Activated T-helper 1 cell treated with anti-CD3 and anti-CD28 coated beads, Interleukin-12 subunit alpha, Interleukin-12 subunit beta, Interleukin-2, Interleukin-4 antibody, amounts not matched to agents 30 ng/mL and 10 ng/mL and 1 ng/mL, durations not matched to agents 14 hours and 24 hours and 36 hours (primary cell): ENCODE data around the gene SLC5A2. TPM values are rescaled to one million over a fixed set of nuclear protein-coding genes. Genes with fewer than 3 reads are reported as not detected.

Experiments
- DNase-seq: peaks from one replicate; pipeline ENCODE4 v3.0.0; 2021; ENCODE audit warnings: low spot score
- H3K27ac Mint-ChIP-seq: one replicate; pipeline ENCODE4 v1.8.0; 2021; ENCODE audit warnings: mild to moderate bottlenecking, mixed read lengths
- H3K27me3 Mint-ChIP-seq: one replicate; pipeline ENCODE4 v1.8.0; 2022; ENCODE audit warnings: mild to moderate bottlenecking, moderate library complexity, mixed read lengths; ENCODE audit not compliant: insufficient read depth
- H3K36me3 Mint-ChIP-seq: one replicate; pipeline ENCODE4 v1.8.0; 2021; ENCODE audit warnings: low read depth, mixed read lengths
- H3K4me1 Mint-ChIP-seq: one replicate; pipeline ENCODE4 v1.8.0; 2021; ENCODE audit warnings: low read depth, mixed read lengths
- H3K4me3 Mint-ChIP-seq: one replicate; pipeline ENCODE4 v1.8.0; 2021; ENCODE audit warnings: mild to moderate bottlenecking, moderate library complexity, mixed read lengths
- H3K9me3 Mint-ChIP-seq: one replicate; pipeline ENCODE4 v1.8.0; 2021; ENCODE audit warnings: mixed read lengths
- intact Hi-C: fragments of 100-400 bp; cut with micrococcal nuclease; formaldehyde crosslinking; loops from one replicate; pipeline ENCODE4 v1.15.1; 2024
- total RNA-seq: library from RNA; stranded (reverse); gene quantifications from 2 replicates; pipeline ENCODE4 v1.2.3, GENCODE V29; 2022

Gene SLC5A2
- total RNA-seq, 1 donor from 2014 or later, result not detected

DNA sequence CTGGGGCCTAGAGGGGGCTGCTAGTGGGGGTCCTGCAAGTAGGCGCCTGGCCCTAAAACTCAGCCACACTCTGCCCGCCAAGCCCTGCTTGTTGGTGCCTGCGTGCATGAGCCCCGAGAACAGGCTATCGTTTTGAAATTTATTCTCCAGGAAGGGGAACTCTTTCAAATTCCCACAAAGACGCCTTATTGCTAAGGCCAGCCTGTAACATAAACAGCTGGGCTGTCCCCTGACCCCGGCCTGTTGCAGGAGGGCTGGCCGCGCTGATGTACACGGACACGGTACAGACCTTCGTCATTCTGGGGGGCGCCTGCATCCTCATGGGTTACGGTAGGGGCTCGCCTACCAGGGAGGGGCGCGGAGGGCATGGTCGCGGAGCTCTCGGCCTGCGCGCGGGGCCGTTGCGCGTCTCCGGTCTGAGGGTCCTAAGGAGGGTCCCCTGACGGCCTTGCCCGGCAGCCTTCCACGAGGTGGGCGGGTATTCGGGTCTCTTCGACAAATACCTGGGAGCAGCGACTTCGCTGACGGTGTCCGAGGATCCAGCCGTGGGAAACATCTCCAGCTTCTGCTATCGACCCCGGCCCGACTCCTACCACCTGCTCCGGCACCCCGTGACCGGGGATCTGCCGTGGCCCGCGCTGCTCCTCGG, 4.3 kb downstream of the SLC5A2 start:
- Mint-ChIP-seq H3K27ac (no peak overlapping the region), H3K9me3 (no peaks in the 10 kb centered on the region), H3K27me3 (peaks cover 27% of the 10 kb centered on the region), H3K36me3 (peaks cover 2% of the 10 kb centered on the region), H3K4me3 (peak overlapping the region; percentile 87), H3K4me1 (no peaks in the 10 kb centered on the region)
- intact Hi-C loops, result loop anchor here (1.0 to 2.0 kb wide), 2 partner anchors 10 to 22 kb away; partner anchors contain the start of gene RUSF1
- DNase-seq, result no peak

DNA sequence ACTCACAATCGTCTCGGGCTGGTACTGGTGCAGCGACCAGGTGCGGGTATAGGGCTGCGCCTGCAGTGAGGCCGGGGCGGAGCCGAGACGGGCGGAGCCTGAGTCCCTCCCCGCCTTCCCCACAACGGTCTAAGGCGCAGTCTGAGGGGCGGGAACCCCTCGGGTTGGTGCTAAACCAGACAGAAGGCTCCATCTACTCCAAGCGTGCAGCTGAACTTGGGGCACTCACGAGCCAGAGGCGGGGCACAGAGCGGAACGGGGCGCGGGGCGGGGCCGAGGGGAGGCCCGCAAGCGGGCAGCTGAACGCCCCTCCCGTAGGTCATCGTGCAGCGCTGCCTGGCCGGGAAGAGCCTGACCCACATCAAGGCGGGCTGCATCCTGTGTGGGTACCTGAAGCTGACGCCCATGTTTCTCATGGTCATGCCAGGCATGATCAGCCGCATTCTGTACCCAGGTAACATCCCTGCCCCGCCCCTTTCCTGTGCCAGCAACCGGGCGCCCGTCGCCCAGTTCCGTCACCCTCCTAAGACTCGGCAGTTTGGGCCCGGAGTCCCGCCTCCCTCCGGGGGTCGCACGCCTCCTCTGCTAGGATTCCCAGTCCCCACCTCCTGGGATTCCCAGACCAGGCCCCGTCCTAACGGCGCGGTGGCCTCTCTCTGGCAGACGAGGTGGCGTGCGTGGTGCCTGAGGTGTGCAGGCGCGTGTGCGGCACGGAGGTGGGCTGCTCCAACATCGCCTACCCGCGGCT, 5.0 kb downstream of the SLC5A2 start:
- Mint-ChIP-seq H3K4me3 (peak overlapping the region; percentile 87), H3K27ac (no peak overlapping the region), H3K27me3 (peaks cover 24% of the 10 kb centered on the region), H3K4me1 (no peaks in the 10 kb centered on the region), H3K9me3 (no peaks in the 10 kb centered on the region), H3K36me3 (peaks cover 2% of the 10 kb centered on the region)
- intact Hi-C loops, result loop anchor here (1.0 to 2.0 kb wide), 3 partner anchors 11 to 29 kb away; partner anchors contain the start of genes ARMC5 and RUSF1
- DNase-seq, result peak; percentile 59

DNA sequence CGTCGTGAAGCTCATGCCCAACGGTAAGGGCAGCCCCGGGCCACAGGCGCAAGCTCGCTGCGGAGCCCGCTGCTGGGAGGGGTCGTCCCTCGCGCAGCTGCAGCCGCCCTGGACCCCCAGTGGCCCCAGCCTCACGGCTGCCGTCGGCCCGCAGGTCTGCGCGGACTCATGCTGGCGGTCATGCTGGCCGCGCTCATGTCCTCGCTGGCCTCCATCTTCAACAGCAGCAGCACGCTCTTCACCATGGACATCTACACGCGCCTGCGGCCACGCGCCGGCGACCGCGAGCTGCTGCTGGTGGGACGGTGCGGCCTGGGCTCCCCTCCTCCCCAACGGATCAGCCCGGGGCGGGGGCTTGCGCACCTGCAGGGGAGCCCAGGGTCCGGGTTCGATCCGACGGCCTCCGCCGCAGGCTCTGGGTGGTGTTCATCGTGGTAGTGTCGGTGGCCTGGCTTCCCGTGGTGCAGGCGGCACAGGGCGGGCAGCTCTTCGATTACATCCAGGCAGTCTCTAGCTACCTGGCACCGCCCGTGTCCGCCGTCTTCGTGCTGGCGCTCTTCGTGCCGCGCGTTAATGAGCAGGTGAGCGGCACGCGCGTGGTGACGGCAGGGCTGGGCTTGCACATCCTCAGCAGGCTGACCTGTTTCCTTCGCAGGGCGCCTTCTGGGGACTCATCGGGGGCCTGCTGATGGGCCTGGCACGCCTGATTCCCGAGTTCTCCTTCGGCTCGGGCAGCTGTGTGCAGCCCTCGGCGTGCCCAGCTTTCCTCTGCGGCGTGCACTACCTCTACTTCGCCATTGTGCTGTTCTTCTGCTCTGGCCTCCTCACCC, 5.8 kb downstream of the SLC5A2 start:
- DNase-seq, result no peak
- no peak overlapping the region for H3K27ac Mint-ChIP-seq
- H3K9me3 Mint-ChIP-seq, result no peaks in the 10 kb centered on the region
- H3K36me3 Mint-ChIP-seq, result peaks cover 2% of the 10 kb centered on the region
- intact Hi-C loops, result loop anchor here (1.0 kb wide), 1 partner anchor 29 kb away; the partner anchor contains the start of gene ARMC5
- peak overlapping the region; percentile 87 for H3K4me3 Mint-ChIP-seq
- H3K4me1 Mint-ChIP-seq, result no peaks in the 10 kb centered on the region
- H3K27me3 Mint-ChIP-seq, result peaks cover 22% of the 10 kb centered on the region

DNA sequence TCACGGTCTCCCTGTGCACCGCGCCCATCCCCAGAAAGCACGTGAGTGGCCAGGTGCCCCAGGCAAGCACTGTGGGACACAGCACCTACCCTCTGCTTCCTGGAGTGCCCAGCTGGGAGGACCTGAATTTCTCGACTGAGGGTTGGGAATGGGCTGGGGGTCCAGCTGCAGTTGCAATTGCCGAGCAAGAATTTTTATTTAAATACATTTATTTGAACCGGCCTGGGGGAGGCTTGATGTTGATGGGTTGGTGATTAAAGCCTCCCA, 6.3 kb downstream of the SLC5A2 start:
- DNase-seq, result no peak
- Mint-ChIP-seq H3K27me3 (peaks cover 21% of the 10 kb centered on the region), H3K27ac (no peak overlapping the region), H3K4me1 (no peaks in the 10 kb centered on the region), H3K36me3 (peaks cover 2% of the 10 kb centered on the region), H3K9me3 (no peaks in the 10 kb centered on the region), H3K4me3 (peak overlapping the region; percentile 39)
- intact Hi-C loops, result no loop called here

DNA sequence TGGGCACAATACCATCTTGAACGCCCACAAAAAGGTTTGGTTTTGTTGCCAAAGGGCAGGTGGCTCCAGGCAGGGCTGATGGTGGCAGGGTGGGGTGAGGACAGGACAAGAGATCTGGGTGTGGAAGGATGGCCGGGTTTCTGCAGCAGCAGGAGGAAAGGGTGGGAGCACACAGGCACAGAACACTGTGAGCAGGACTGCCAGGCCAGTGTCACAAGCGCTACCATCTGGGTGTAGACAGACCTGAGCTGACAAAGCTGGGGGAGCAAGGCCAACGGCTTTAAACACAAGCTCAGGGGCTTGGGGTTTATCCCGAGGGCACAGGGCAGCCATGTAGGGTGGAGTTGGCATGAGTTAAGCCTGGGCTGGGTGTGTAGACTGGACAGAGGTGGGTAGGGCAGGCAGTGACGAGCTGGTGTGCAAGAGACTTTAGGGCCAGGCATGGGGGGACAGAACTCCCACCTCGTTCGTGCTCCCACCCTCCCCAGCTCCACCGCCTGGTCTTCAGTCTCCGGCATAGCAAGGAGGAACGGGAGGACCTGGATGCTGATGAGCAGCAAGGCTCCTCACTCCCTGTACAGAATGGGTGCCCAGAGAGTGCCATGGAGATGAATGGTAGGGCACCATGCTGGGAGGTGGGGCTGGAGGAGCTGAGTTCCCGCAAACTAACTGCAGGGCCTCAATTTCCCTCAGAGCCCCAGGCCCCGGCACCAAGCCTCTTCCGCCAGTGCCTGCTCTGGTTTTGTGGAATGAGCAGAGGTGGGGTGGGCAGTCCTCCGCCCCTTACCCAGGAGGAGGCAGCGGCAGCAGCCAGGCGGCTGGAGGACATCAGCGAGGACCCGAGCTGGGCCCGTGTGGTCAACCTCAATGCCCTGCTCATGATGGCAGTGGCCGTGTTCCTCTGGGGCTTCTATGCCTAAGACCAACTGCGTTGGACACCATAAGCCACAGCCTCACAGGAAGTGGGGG, 7.0 kb downstream of the SLC5A2 start:
- no peak overlapping the region for H3K27ac Mint-ChIP-seq

DNA sequence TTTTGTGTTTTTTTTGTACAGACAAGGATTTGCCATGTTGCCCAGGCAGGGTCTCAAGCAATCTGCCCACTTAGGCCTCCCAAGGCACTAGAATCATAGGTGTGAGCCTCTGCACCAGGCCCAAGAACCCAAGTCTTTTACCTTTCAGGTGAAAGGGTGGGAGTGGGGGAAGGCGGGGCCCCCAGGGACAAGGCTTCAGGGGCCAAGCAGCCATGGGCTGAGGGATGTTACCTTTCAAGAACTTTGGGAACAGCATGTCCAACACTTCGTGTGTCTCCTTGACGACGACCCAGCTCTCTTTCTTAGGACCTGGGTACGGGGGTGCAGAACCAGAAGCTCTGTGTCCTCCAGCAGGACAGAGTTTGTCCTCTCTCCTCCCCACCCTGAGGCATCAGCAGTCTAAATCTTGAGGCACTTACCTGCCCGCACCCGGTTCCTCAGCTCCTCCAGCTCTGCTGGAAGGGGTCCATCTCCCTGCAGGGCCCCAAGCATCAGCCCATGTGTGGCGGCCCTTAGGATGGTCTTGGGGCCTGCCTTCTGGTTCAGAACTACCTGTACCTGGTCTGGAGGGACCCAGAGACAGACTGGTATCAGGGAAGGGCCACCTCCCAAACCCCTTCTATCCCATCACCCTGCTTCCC, 9.0 kb downstream of the SLC5A2 start:
- DNase-seq, result no peak
- Mint-ChIP-seq H3K9me3 (no peaks in the 10 kb centered on the region), H3K4me1 (no peaks in the 10 kb centered on the region), H3K4me3 (no peak overlapping the region), H3K36me3 (peaks cover 2% of the 10 kb centered on the region), H3K27me3 (peaks cover 3% of the 10 kb centered on the region), H3K27ac (no peak overlapping the region)
- intact Hi-C loops, result no loop called here

More for the DNA sequence above, 7.0 kb downstream of the SLC5A2 start:
- H3K36me3 Mint-ChIP-seq, result peaks cover 2% of the 10 kb centered on the region
- H3K27me3 Mint-ChIP-seq, result peaks cover 18% of the 10 kb centered on the region
- H3K9me3 Mint-ChIP-seq, result no peaks in the 10 kb centered on the region
- peak overlapping the region; percentile 57 for H3K4me3 Mint-ChIP-seq
- no peak for DNase-seq
- H3K4me1 Mint-ChIP-seq, result no peaks in the 10 kb centered on the region
- intact Hi-C loops, result no loop called here

DNA sequence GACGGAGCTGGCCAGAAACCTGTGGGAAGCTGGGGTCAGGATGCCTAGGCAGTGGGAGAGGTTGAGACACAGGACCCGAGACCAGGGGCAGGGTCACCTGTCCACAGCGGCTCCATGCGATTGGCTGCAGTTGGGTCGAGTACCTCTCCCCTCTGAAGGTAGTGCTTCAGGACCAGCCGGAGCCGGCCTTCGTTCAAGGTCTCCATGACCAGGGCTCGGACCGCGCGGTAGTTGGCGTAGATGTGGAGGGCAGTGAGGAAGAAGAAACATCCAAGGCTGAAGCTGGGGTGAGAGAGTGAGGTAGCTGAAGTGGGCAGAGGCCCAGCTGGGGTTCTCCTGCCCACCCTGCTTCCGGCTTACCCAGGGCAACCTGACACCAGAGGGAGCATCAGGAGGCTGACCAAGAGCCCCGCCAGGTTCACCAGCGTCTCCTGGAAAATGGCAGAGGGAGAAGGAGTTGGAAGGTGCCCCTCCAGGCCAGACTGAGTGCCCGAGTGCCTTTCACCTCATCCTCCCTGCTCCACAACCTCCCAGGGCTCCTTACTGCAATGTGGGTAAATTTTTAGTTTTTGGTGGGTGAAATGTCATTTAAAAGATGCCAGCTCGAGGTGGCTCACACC, 10.7 kb downstream of the SLC5A2 start:
- DNase-seq, result no peak
- Mint-ChIP-seq H3K9me3 (no peaks in the 10 kb centered on the region), H3K36me3 (peaks cover 10% of the 10 kb centered on the region), H3K27me3 (no peaks in the 10 kb centered on the region), H3K27ac (no peak overlapping the region), H3K4me3 (no peak overlapping the region), H3K4me1 (no peaks in the 10 kb centered on the region)
- intact Hi-C loops, result no loop called here

DNA sequence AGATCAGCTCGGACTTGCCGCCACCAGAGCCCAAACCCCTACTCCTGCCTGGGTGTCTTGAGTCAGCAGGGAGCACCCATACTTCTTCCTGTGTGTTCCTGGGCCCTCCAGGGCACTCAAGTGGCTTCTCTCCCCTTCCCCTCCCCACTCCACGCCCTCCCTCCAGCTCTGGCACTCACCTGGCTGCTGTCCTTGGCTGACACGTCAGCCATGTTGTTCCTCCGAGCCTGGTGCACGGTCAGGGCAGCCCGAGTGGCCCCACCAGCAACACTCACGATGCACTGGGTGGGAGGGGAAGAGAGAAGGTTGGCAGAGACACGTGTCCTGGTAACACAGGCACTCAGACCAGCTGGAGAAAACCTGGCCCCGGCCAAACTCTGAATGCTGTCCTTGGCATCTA, 13.7 kb downstream of the SLC5A2 start:
- intact Hi-C loops, result no loop called here
- Mint-ChIP-seq H3K27ac (no peak overlapping the region), H3K36me3 (peaks cover 14% of the 10 kb centered on the region), H3K4me3 (no peak overlapping the region), H3K4me1 (no peaks in the 10 kb centered on the region), H3K9me3 (no peaks in the 10 kb centered on the region), H3K27me3 (no peaks in the 10 kb centered on the region)
- DNase-seq, result no peak

DNA sequence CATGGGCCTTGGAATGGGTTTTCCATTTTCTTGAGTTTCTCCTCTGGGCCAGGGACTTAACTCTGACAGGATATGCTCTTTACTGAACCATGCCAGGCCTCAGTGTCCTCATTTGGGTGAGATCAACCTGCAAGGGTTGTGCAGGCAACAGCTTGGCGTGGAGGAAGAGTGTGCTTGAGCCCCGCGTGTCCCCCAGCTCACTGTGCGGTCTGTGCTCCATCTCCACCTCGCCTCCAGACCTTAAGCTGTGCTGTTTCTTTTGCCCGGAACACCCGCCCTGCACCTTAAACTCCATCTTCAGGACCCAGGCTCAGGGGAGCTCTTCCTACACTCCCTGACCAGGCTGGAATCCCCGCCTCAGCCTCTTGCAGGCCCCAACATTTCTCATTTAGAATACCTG, 15.6 kb downstream of the SLC5A2 start:
- Mint-ChIP-seq H3K36me3 (peaks cover 14% of the 10 kb centered on the region), H3K4me1 (no peaks in the 10 kb centered on the region), H3K9me3 (no peaks in the 10 kb centered on the region), H3K27ac (no peak overlapping the region), H3K4me3 (no peak overlapping the region), H3K27me3 (no peaks in the 10 kb centered on the region)
- DNase-seq, result no peak
- intact Hi-C loops, result no loop called here

DNA sequence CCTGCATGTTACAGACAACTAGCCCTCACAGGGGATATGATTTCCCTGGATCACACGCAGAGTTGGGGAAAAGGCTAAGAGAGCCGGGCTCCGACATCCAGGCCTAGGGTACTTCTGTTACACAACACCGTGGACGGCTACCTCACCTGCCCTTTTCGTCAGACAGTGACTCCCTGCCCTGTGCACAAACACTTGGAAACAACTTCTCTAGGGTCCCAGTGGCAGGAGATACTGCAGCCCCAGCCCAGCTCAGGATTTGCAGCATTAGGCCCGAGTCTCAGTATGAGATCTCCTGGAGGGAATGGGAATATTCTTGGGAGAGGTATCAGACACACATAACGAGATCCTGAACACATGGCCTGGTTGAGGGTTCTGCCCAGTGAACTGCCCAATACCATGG, 17.0 kb downstream of the SLC5A2 start:
- no peaks in the 10 kb centered on the region for H3K9me3 Mint-ChIP-seq
- DNase-seq, result no peak
- H3K27ac Mint-ChIP-seq, result no peak overlapping the region
- peaks cover 6% of the 10 kb centered on the region for H3K4me1 Mint-ChIP-seq
- H3K4me3 Mint-ChIP-seq, result no peak overlapping the region
- H3K27me3 Mint-ChIP-seq, result no peaks in the 10 kb centered on the region
- intact Hi-C loops, result no loop called here
- peaks cover 14% of the 10 kb centered on the region for H3K36me3 Mint-ChIP-seq

DNA sequence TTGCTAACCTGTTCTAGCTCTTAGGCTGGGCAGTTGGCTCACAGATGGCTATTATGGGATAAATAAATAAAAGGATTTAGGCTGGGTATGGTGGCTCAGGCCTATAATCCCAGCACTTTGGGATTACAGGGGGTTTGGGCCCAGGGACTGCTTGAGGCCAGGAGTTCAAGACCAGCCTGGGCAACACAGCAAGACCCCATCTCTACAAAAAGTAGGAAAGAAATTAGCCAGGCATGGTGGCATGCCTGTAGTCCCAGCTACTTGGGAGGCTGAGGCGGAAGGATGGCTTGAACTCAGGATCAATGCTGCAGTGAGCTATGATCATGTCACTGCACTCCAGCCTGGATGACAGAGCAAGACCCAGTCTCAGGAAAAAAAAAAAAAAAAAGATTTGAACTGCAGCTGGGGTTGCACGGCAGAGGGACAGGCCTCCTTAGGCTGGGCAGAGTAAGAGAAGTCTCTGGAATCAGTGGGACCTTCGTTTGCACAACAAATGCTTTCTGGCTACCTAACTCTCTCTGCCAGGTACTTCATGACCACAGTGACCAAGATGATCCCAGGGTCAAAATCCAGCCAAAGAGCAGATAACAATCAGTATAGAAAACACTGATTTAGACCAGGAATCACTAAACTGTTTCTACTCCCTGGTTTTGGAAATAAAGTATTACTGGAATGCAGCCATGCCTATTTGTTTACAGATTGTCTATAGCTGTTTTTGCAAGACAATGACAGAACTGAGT, 18.5 kb downstream of the SLC5A2 start:
- Mint-ChIP-seq H3K27me3 (no peaks in the 10 kb centered on the region), H3K9me3 (no peaks in the 10 kb centered on the region), H3K27ac (no peak overlapping the region), H3K4me3 (no peak overlapping the region), H3K4me1 (peaks cover 21% of the 10 kb centered on the region), H3K36me3 (peaks cover 14% of the 10 kb centered on the region)
- DNase-seq, result no peak
- intact Hi-C loops, result no loop called here
